Activated CD8-positive, alpha-beta T cell treated with anti-CD3 and anti-CD28 coated beads for 36 hours (primary cell): ENCODE results near the gene CACNA1C. TPM values are rescaled to one million over a fixed set of nuclear protein-coding genes. Genes with fewer than 3 reads are reported as not detected.

Experiments
- ATAC-seq: fragments of 200-7000 bp; cut with Tn5 transposase; one replicate; pipeline ENCODE4 v1.10.0; 2021; ENCODE audit warnings: mild to moderate bottlenecking, moderate library complexity
- CTCF ChIA-PET: fragments of 350-600 bp; sonication (Branson Sonifier 250); formaldehyde crosslinking; loops from one replicate; lab custom pipeline; 2021; ENCODE audit warnings: antibody characterized with exemption; lab: Charles Lee
- POLR2A ChIA-PET: fragments of 350-600 bp; sonication (Branson Sonifier 250); formaldehyde crosslinking; loops from one replicate; lab custom pipeline; 2021; ENCODE audit warnings: antibody characterized with exemption; lab: Charles Lee
- DNase-seq: peaks from one replicate; pipeline ENCODE4 v3.0.0-alpha.2; 2020
- H3K27ac Mint-ChIP-seq: one replicate; pipeline ENCODE4 v1.8.0; 2021; ENCODE audit warnings: mild to moderate bottlenecking, mixed read lengths
- H3K27me3 Mint-ChIP-seq: one replicate; pipeline ENCODE4 v1.8.0; 2021; ENCODE audit warnings: mixed read lengths
- H3K36me3 Mint-ChIP-seq: one replicate; pipeline ENCODE4 v1.8.0; 2021; ENCODE audit warnings: low read depth, mixed read lengths
- H3K4me1 Mint-ChIP-seq: one replicate; pipeline ENCODE4 v1.8.0; 2021; ENCODE audit warnings: low read depth, mixed read lengths
- H3K4me3 Mint-ChIP-seq: one replicate; pipeline ENCODE4 v1.8.0; 2021; ENCODE audit warnings: mild to moderate bottlenecking, moderate library complexity, mixed read lengths
- H3K9me3 Mint-ChIP-seq: one replicate; pipeline ENCODE4 v1.8.0; 2021; ENCODE audit warnings: mixed read lengths
- CTCF ChIP-seq: fragments of 200-600 bp; IDR thresholded peaks from one replicate; pipeline ENCODE4 v1.8.0; 2022; ENCODE audit warnings: antibody characterized with exemption, mild to moderate bottlenecking
- intact Hi-C: fragments of 100-400 bp; cut with micrococcal nuclease; formaldehyde crosslinking; loops from one replicate; pipeline ENCODE4 v1.10.0; 2022
- total RNA-seq, 2 experiments: library from RNA; stranded (reverse); gene quantifications; one replicate each; pipeline ENCODE4 v1.2.3, GENCODE V29; 2021

Gene CACNA1C
- total RNA-seq, 2 experiments from 2014 or later: 0.02 to 0.05 TPM

- H3K9me3 Mint-ChIP-seq: no peaks in the 10 kb centered on the region
- CTCF ChIA-PET: no interaction called here
- intact Hi-C loops: no loop called here
- H3K4me1 Mint-ChIP-seq: no peaks in the 10 kb centered on the region
- no peak overlapping the region for H3K4me3 Mint-ChIP-seq
- no peak for ATAC-seq
- TF ChIP-seq CTCF: no peak
- peaks cover 10% of the 10 kb centered on the region for H3K27me3 Mint-ChIP-seq
- DNase-seq: no peak
- POLR2A ChIA-PET: no interaction called here
- no peaks in the 10 kb centered on the region for H3K36me3 Mint-ChIP-seq
- H3K27ac Mint-ChIP-seq: no peak overlapping the region
Measured at GRCh38 chr12:2651068-2651965, 598.5 kb downstream of the CACNA1C start.

- H3K9me3 Mint-ChIP-seq: no peaks in the 10 kb centered on the region
- ChIA-PET CTCF (no interaction called here), POLR2A (no interaction called here)
- intact Hi-C loops: no loop called here
- no peak for TF ChIP-seq CTCF
- H3K4me1 Mint-ChIP-seq: no peaks in the 10 kb centered on the region
- H3K27me3 Mint-ChIP-seq: peaks cover 5% of the 10 kb centered on the region
- no peaks in the 10 kb centered on the region for H3K36me3 Mint-ChIP-seq
- H3K4me3 Mint-ChIP-seq: no peak overlapping the region
- ATAC-seq (no peak), DNase-seq (no peak)
- no peak overlapping the region for H3K27ac Mint-ChIP-seq
Measured at GRCh38 chr12:2652011-2652400, 599.2 kb downstream of the CACNA1C start.

GRCh38 chr12:2652401-2653081 lies 599.8 kb downstream of the CACNA1C start:
- Mint-ChIP-seq H3K9me3 (no peaks in the 10 kb centered on the region), H3K27me3 (peaks cover 5% of the 10 kb centered on the region), H3K27ac (no peak overlapping the region), H3K4me3 (no peak overlapping the region), H3K4me1 (no peaks in the 10 kb centered on the region), H3K36me3 (no peaks in the 10 kb centered on the region)
- intact Hi-C loops: no loop called here
- ATAC-seq: no peak
- POLR2A ChIA-PET: no interaction called here
- no peak for TF ChIP-seq CTCF
- CTCF ChIA-PET: no interaction called here
- no peak for DNase-seq

GRCh38 chr12:2653461-2653965 lies 600.7 kb downstream of the CACNA1C start:
- Mint-ChIP-seq H3K36me3 (no peaks in the 10 kb centered on the region), H3K4me3 (no peak overlapping the region), H3K27ac (no peak overlapping the region), H3K27me3 (peaks cover 4% of the 10 kb centered on the region), H3K9me3 (no peaks in the 10 kb centered on the region), H3K4me1 (no peaks in the 10 kb centered on the region)
- CTCF ChIA-PET: no interaction called here
- no peak for ATAC-seq
- DNase-seq: no peak
- TF ChIP-seq CTCF: no peak
- intact Hi-C loops: no loop called here
- POLR2A ChIA-PET: no interaction called here

- TF ChIP-seq CTCF: no peak
- no peak for ATAC-seq
- Mint-ChIP-seq H3K27ac (no peak overlapping the region), H3K36me3 (no peaks in the 10 kb centered on the region), H3K27me3 (peaks cover 1% of the 10 kb centered on the region), H3K4me1 (no peaks in the 10 kb centered on the region), H3K4me3 (no peak overlapping the region), H3K9me3 (no peaks in the 10 kb centered on the region)
- intact Hi-C loops: no loop called here
- DNase-seq: no peak
- POLR2A ChIA-PET: no interaction called here
- CTCF ChIA-PET: no interaction called here
Measured at GRCh38 chr12:2654311-2654710, 601.5 kb downstream of the CACNA1C start.
